Ascending aorta (tissue), 2 donors: Measurements from ENCODE around the gene ZNF436. TPM values are rescaled to one million over a fixed set of nuclear protein-coding genes. Genes with fewer than 3 reads are reported as not detected.
A peak's percentile ranks its signal among the peaks of the same experiment; 100 is the strongest.

Source experiments
- DNase-seq, 2 donors: peaks; one replicate each; pipeline ENCODE4 v3.0.0-alpha.2; 2019; ENCODE audit warnings: low spot score in 2 of 2
- H3K27ac ChIP-seq, 2 donors: fragments of 200-600 bp; sonication (generic); one replicate each; pipeline ENCODE4 v1.5.1; 2016 to 2017; ENCODE audit warnings: mild to moderate bottlenecking in 1 of 2
- H3K27me3 ChIP-seq: fragments of 200-600 bp; sonication (generic); one replicate; pipeline ENCODE4 v1.5.1; 2017
- H3K36me3 ChIP-seq, 2 donors: fragments of 200-600 bp; sonication (generic); one replicate each; pipeline ENCODE4 v1.5.1; 2016
- H3K4me1 ChIP-seq, 2 donors: fragments of 200-600 bp; sonication (generic); one replicate each; pipeline ENCODE4 v1.5.1; 2016 to 2017; ENCODE audit warnings: mild to moderate bottlenecking in 1 of 2
- H3K4me3 ChIP-seq, 2 donors: fragments of 200-600 bp; sonication (generic); one replicate each; pipeline ENCODE4 v1.5.1; 2016 to 2017; ENCODE audit warnings: mild to moderate bottlenecking in 1 of 2
- H3K9me3 ChIP-seq, 2 donors: fragments of 200-600 bp; sonication (generic); one replicate each; pipeline ENCODE4 v1.5.1; 2016
- intact Hi-C: fragments of 100-400 bp; cut with DNase I; formaldehyde crosslinking; loops from one replicate; pipeline ENCODE4 v1.15.1; 2023
- total RNA-seq: library from RNA; depleted of rRNA; stranded (reverse); fragments of >200 nt; gene quantifications from one replicate; pipeline ENCODE4 v1.1.0, GENCODE V29; 2016
- TF ChIP-seq, protein P1 (sequence below), 3 experiments: fragments of 200-600 bp in 2 of 3; fragments of 450-650 bp in 1 of 3; sonication (generic) in 2 of 3; IDR thresholded peaks; one replicate each; pipeline ENCODE4 v1.5.1; 2016 to 2019; ENCODE audit warnings: antibody characterized with exemption in 3 of 3, mild to moderate bottlenecking in 1 of 3, moderate library complexity in 1 of 3

Gene ZNF436
- total RNA-seq, 1 donor from 2014 or later: 3.1 TPM

DNA sequence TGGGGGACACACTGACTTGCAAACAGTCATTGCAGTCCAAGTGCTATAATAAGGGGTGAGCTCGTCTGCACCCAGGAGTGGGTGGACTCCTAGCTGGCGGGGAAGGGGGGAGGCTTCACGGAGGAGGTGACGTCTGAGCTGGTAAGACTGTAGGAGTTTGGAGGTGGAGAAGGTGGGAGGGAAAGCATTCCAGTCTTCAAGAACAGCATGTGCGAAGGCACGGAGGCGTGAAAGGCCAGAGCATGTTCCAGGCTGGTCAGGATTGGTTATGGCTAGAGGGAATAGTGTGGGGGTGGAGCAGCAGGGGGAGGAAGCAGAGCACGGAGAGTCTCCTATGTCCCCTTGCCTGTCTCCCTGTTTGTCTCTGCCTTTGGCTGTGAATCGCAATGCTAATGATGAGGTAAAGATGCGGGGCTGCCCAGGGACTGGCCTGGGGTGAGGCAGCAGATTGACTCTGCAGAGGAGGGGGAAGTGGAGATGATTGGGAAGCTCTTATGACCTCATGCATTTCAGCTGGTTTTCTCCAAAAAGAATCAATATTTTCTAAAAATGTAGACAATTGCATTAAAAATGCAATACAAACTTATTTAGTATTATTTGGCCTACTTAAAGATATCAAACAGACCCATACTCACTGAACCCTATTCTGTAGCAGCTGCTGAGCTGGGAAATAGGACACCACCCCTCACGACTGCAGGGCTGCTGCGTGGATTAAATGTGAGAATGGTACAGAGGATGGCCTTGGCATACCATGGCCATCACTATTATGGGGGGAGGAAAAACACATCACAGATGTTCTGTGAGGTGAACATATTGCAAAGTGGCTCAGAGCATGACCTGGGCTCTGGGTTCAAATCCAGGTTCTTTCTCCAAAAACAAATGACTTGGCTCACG is 2.6 kb upstream of the ZNF436 start:
- H3K27me3 ChIP-seq: no peaks in the 10 kb centered on the region
- intact Hi-C loops: no loop called here
- no peak overlapping the region for H3K27ac ChIP-seq
- no peak overlapping the region for H3K4me3 ChIP-seq
- H3K4me1 ChIP-seq: peaks cover 12 to 27% of the 10 kb centered on the region in 2 donors
- H3K9me3 ChIP-seq: no peaks in the 10 kb centered on the region
- TF ChIP-seq, protein P1, sequence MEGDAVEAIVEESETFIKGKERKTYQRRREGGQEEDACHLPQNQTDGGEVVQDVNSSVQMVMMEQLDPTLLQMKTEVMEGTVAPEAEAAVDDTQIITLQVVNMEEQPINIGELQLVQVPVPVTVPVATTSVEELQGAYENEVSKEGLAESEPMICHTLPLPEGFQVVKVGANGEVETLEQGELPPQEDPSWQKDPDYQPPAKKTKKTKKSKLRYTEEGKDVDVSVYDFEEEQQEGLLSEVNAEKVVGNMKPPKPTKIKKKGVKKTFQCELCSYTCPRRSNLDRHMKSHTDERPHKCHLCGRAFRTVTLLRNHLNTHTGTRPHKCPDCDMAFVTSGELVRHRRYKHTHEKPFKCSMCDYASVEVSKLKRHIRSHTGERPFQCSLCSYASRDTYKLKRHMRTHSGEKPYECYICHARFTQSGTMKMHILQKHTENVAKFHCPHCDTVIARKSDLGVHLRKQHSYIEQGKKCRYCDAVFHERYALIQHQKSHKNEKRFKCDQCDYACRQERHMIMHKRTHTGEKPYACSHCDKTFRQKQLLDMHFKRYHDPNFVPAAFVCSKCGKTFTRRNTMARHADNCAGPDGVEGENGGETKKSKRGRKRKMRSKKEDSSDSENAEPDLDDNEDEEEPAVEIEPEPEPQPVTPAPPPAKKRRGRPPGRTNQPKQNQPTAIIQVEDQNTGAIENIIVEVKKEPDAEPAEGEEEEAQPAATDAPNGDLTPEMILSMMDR (IDR thresholded peaks at IDR 0.05): no peak
- DNase-seq: no peak
- no peaks in the 10 kb centered on the region for H3K36me3 ChIP-seq

DNA sequence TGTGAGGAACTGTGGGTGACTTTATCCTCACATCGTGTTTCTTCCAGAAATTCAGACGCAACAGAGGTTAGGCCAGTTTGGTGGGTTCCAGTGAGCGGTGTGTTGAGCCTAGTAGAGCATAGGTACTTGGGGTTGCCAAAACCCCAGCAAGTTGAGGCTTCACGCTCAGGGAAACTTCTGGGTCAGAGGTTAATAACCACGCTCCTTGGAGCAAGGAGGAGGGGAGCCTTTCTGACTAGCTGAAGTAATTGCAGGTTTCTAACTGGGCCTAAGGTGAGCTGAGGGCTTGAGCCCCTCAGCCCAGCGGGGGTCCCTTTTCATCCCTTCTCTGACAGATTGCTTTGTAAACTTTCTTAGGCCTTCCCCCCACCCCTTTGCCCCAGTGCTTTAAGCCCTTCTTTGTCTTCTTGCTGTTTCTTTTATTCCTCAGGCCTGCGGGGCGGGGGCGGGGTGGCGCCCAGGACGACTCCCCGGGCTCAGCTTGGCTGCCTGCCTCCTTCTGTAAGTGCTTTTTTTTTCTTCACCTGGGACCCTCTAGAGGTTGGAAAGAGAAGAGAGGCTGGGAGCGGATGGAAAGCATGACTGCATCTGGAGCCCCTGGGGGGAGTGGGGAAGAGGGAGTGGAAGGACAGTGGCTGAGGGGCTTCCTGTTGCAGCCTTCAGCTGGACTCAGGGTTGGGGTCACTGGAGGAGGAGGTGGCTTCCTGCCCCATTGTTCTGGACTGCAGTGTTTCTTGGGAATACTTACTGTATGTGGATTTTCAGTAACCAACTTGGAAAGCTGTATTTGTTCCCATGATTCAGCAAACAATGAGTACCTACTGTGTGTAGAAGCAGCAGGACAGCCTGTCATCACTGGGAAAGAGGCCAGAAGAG is 1.3 kb upstream of the ZNF436 start:
- H3K4me3 ChIP-seq: peak overlapping the region in 1 of 2 donors; percentile 5
- intact Hi-C loops: no loop called here
- peaks cover 9 to 26% of the 10 kb centered on the region in 2 donors for H3K4me1 ChIP-seq

DNA sequence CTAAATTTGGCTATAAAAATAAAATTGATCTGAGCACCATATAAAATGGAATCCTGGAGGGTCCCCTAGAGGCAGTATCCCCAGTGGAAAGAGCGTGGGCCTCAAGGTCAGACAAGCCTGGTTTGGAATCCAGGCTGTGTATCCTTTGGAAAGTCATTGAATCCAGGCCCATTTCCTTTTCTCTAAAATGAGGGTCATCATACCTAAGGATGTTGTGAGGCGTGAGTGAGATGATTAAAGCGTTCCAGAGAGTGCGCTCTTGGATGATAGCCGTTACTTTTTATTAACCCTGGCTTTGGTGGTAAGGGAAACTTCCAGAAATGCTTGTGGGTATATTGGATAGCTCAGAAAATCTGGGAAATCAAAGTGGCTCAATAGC is 683 bp upstream of the ZNF436 start:
- peak overlapping the region; percentile 98 for H3K27ac ChIP-seq
- no peaks in the 10 kb centered on the region for H3K27me3 ChIP-seq
- TF ChIP-seq, protein P1 (IDR thresholded peaks at IDR 0.05): no peak
- no peaks in the 10 kb centered on the region for H3K9me3 ChIP-seq
- DNase-seq: no peak
- intact Hi-C loops: no loop called here
- H3K4me1 ChIP-seq: peaks cover 9 to 26% of the 10 kb centered on the region in 2 donors
- peak overlapping the region; percentile 76 to 78 for H3K4me3 ChIP-seq
- H3K36me3 ChIP-seq: peaks cover 0 to 3% of the 10 kb centered on the region in 2 donors

More for the DNA sequence above, 1.3 kb upstream of the ZNF436 start:
- peak overlapping the region; percentile 98 for H3K27ac ChIP-seq
- no peaks in the 10 kb centered on the region for H3K36me3 ChIP-seq
- TF ChIP-seq, protein P1 (IDR thresholded peaks at IDR 0.05): no peak
- no peaks in the 10 kb centered on the region for H3K9me3 ChIP-seq
- DNase-seq: no peak
- no peaks in the 10 kb centered on the region for H3K27me3 ChIP-seq

DNA sequence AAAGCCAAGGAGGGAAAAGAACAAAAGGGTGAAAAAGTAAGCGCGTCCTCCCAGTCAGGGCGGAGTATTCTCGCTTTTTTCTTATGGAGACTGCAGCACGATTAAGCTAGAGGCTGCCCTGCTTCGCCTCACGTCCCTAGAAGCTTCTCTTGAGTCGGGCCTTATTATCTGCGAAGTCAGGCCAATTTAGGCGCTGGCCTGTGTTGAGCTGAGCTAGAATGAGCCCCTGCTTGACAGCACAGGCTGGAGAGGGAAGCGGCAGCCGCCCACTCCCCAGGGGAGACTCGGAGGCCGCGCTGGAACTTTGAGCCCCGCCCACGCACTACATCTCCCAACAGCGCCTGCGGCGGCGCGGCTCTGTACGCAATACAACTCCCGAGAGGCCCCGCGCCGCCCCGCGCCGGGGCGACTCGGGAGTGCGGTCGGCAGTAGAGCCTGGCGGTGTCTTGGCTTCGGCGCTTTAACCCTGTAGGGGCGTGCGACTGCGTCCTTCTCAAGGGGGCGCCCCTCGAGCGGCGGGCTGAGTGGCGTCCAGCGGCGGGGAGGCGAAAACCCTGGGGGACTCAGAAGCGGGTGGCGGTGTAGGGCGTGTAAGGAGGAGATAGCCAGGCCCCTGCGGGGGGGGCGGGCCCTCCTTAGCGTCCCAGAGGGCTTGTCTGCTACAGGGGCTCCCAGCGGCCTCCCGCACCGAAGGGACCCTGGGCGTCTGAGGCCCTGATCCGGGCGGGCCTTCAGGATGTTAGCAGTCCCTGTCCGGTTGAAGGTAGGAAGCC is 888 bp downstream of the ZNF436 start:
- peak overlapping the region; percentile 76 to 78 for H3K4me3 ChIP-seq
- intact Hi-C loops: loop anchor here (1.0 to 2.0 kb wide), 4 partner anchors 24 to 116 kb away; partner anchors contain the start of genes ASAP3 and HNRNPR
- peak overlapping the region; percentile 98 for H3K27ac ChIP-seq
- H3K36me3 ChIP-seq: peaks cover 1 to 18% of the 10 kb centered on the region in 2 donors
- peak; percentile 70 to 95 for DNase-seq
- H3K4me1 ChIP-seq: peaks cover 9 to 26% of the 10 kb centered on the region in 2 donors
- H3K9me3 ChIP-seq: peaks cover 0 to 12% of the 10 kb centered on the region in 2 donors
- no peaks in the 10 kb centered on the region for H3K27me3 ChIP-seq
- TF ChIP-seq, protein P1 (IDR thresholded peaks at IDR 0.05): peak in 1 of 3 experiments; percentile 3
